ENCODE measurements around the gene GRK1. TPM values are rescaled to one million over a fixed set of nuclear protein-coding genes. Genes with fewer than 3 reads are reported as not detected.

Gene GRK1
- total and polyA plus RNA-seq, 2 of the 8 experiments (the other 6 are each of a cell fraction or from before 2014, with no cell fraction given), result 0.12 TPM; not detected in 1

- no peak for TF ChIP-seq CHD7 (IDR thresholded peaks at IDR 0.05; ENCODE audit: insufficient replicate concordance, low read length)
- no peak for TF ChIP-seq CREB1 (IDR thresholded peaks at IDR 0.05)
- TF ChIP-seq SP2 (IDR thresholded peaks at IDR 0.05; ENCODE audit: low read length), result no peak
- no peak for TF ChIP-seq CBX8 (IDR thresholded peaks at IDR 0.05; ENCODE audit: borderline replicate concordance, low read depth, low read length)
- no peak for TF ChIP-seq POU5F1 (IDR thresholded peaks at IDR 0.05; ENCODE audit: low read depth, low read length)
These were observed 77.4 kb downstream of the GRK1 start (continued) for GRCh38 chr13:113744197-113745000.
